ENCODE results near the gene ARFGAP1.
"Not testable (repeated sequence)": the region's sequence is repeated elsewhere in the genome, so short reads cannot be mapped to it uniquely, and the experiment has no call there.

Gene ARFGAP1

GRCh38 chr20:63240004-63240403, 32.6 kb upstream of the ARFGAP1 start:
- in situ Hi-C loops (cut with MboI; ENCODE audit: low sequenced_read_pairs): no loop called here

GRCh38 chr20:63241272-63241671, 31.3 kb upstream of the ARFGAP1 start:
- in situ Hi-C loops (cut with MboI; ENCODE audit: low sequenced_read_pairs): no loop called here

GRCh38 chr20:63242736-63243135, 29.9 kb upstream of the ARFGAP1 start:
- in situ Hi-C loops (cut with MboI; ENCODE audit: low sequenced_read_pairs): no loop called here

GRCh38 chr20:63243604-63244247, 28.9 kb upstream of the ARFGAP1 start:
- in situ Hi-C loops (cut with MboI; ENCODE audit: low sequenced_read_pairs): no loop called here

GRCh38 chr20:63244468-63244867, 28.1 kb upstream of the ARFGAP1 start:
- in situ Hi-C loops (cut with MboI; ENCODE audit: low sequenced_read_pairs): no loop called here

- in situ Hi-C loops (cut with MboI; ENCODE audit: low sequenced_read_pairs): no loop called here
Measured at GRCh38 chr20:63246490-63247288, 25.9 kb upstream of the ARFGAP1 start.

GRCh38 chr20:63247671-63248228, 24.9 kb upstream of the ARFGAP1 start:
- in situ Hi-C loops (cut with MboI; ENCODE audit: low sequenced_read_pairs): no loop called here

- in situ Hi-C loops (cut with MboI; ENCODE audit: low sequenced_read_pairs): no loop called here
Measured at GRCh38 chr20:63248835-63249591, 23.6 kb upstream of the ARFGAP1 start.

GRCh38 chr20:63249891-63250290, 22.7 kb upstream of the ARFGAP1 start:
- in situ Hi-C loops (cut with MboI; ENCODE audit: low sequenced_read_pairs): no loop called here

GRCh38 chr20:63251350-63251749, 21.3 kb upstream of the ARFGAP1 start:
- in situ Hi-C loops (cut with MboI; ENCODE audit: low sequenced_read_pairs): not testable (repeated sequence)

- in situ Hi-C loops (cut with MboI; ENCODE audit: low sequenced_read_pairs): no loop called here
Measured at GRCh38 chr20:63252284-63252711, 20.3 kb upstream of the ARFGAP1 start.

- in situ Hi-C loops (cut with MboI; ENCODE audit: low sequenced_read_pairs): no loop called here
Measured at GRCh38 chr20:63253065-63253437, 19.6 kb upstream of the ARFGAP1 start.

- in situ Hi-C loops (cut with MboI; ENCODE audit: low sequenced_read_pairs): no loop called here
Measured at GRCh38 chr20:63253438-63254231, 19.0 kb upstream of the ARFGAP1 start.

GRCh38 chr20:63254232-63254605, 18.4 kb upstream of the ARFGAP1 start, which contains the start of gene NKAIN4:
TSS of gene NKAIN4 (minus strand) at chr20:63254463. CDS start at chr20:63254450, 13 bp downstream.
- in situ Hi-C loops (cut with MboI; ENCODE audit: low sequenced_read_pairs): no loop called here

- in situ Hi-C loops (cut with MboI; ENCODE audit: low sequenced_read_pairs): no loop called here
Measured at GRCh38 chr20:63254606-63255384, 17.8 kb upstream of the ARFGAP1 start.

- in situ Hi-C loops (cut with MboI; ENCODE audit: low sequenced_read_pairs): no loop called here
Measured at GRCh38 chr20:63255931-63256704, 16.5 kb upstream of the ARFGAP1 start.

GRCh38 chr20:63256954-63257353, 15.7 kb upstream of the ARFGAP1 start:
- in situ Hi-C loops (cut with MboI; ENCODE audit: low sequenced_read_pairs): no loop called here

GRCh38 chr20:63257629-63258028, 15.0 kb upstream of the ARFGAP1 start:
- in situ Hi-C loops (cut with MboI; ENCODE audit: low sequenced_read_pairs): no loop called here

- in situ Hi-C loops (cut with MboI; ENCODE audit: low sequenced_read_pairs): no loop called here
Measured at GRCh38 chr20:63258781-63259180, 13.8 kb upstream of the ARFGAP1 start.

All from hTERT RPE-1 (cell line).